Stimulated activated CD8-positive, alpha-beta memory T cell treated with anti-CD3 and anti-CD28 coated beads, Interleukin-15, amount 100 ng/mL, for 48 hours (primary cell): Measurements from ENCODE around the gene NOC4L.

Source experiments
- DNase-seq, 2 donors: peaks; one replicate each; pipeline ENCODE4 v3.0.0-alpha.2; 2020; ENCODE audit warnings: low read depth in 2 of 2

The NOC4L gene

DNA sequence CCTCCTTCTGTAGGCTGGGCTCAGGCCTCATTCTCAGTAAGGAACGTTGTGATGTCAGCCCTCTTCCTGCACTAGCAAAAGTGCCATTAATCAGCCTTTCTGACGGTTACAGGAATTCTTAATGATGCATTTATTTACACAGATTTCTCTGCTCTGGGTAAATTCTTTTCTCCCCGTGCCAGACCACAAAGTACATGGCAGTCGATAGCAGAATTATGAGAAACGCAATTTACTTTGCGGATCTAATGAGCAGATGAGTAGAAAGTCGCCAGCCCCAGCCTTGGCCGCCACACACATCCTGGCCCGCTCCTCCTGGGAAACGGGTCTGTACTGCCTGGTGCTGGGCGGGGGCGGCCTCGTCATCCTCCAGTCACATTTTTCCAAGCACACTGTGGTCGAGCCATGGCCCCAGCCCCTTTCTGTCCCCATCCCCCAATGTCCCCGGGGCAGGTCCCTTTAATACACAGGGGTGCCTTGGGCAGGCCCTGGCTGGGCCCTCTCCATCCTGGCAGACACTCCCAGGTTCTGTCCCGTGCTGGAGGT is 25.9 kb downstream of the NOC4L start:
- no peak for DNase-seq

DNA sequence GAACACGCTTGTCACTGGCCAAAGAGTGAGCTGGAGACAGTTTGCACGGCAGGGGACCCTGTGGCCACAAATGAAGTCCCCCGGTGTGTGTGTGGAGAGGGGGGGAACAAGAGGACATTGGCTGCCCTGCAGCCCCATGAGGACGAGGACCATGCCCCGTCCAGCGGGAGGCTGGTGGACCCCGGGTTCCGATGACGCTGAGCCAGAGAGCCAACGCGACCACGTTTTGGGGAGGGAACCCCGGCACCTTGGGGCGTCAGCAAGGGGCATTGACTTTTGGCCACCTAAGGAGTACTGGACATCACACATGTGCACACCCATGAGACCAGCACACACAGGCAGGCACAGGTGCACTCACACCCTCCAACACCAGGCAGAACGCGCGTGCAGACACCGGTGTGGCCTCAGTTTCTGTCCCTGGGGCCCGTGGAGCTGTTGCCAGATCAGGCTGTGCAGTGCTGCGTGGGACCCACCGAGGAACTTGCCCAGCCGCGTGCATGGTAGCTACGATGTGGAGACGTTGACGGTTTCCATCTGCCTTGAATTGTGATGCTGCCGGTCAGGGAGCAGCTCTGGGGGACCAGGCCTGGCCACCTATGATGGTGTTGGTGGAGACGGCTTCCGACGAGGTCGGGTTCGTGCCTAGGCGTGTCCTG is 26.5 kb downstream of the NOC4L start:
- DNase-seq, result no peak

DNA sequence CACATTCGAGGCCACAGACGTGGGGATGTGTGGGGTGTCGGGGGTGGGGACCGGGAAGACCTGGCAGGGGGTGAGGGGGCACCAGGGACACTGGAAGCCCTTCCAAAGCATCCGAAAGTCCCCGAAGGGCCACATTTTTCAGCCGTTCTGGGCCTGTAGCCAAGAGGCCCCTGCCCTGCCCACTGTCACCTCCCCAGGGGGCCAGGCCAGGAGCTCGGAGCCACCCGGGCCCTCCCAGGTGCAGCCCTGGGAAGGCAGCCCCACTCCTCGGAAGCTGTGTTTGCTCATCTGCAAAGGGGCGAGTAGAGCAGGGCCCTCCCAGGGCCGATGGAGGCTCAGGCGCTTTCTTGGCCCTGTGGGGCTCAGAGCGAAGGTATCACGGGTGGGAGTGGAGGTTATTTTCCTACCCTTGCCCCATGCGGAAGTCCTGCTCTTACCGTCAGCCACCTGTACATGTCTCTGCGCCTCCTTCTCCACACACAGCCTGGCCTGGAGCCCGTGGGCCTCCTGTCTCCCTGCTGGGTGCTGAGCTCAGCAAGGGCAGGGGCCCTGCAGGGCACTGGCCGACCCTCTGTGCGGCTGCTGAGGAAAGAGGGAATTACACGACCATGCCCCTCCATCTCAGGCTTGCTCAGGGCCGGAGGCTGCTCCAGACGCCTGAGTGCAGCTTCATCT is 27.2 kb downstream of the NOC4L start:
- DNase-seq, result no peak

DNA sequence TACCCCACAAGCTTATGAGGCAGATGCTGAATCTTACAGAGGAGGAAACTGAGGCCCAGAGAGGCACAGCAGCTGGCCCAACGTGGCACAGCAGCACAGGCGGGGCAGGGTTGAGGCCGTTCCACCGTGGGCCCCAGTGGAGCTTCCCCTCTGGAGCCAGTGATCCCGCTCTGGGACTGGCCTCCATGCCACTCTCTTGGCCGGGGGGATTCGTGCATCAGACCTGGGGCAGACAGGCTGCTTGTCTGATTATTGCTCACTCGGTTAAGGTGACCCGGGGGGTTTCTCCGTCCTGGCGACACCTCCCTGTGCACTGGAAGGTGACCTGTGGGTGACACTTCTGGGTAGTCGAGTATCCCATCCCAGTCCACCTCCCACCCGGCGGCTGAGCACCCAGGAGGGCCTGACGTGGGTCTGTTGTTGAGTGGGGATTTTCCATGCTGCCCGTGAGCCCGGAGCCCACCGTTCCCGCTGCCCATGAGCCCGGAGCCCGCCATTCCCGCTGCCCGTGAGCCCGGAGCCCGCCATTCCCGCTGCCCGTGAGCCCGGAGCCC is 27.8 kb downstream of the NOC4L start:
- no peak for DNase-seq

DNA sequence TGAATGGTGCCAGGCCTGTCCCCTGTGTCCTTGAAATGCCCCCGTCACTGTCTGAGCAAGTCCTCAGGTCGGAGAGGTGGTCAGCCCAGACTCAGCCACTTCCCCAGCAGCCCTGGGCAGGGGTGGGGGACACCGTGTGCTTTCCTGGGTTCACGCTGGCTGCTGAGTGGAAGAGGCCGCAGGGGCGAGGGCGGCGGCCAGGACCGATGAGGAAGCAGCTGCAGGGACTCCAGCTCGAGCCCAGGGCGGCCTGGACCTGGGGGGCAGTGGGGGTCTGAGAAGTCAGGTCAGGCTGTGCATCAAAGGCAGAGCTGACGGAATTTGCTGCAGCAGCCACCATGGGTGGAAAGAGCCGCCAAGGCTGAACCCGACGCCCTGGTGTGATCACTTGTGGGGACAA is 28.4 kb downstream of the NOC4L start:
- DNase-seq, result no peak

DNA sequence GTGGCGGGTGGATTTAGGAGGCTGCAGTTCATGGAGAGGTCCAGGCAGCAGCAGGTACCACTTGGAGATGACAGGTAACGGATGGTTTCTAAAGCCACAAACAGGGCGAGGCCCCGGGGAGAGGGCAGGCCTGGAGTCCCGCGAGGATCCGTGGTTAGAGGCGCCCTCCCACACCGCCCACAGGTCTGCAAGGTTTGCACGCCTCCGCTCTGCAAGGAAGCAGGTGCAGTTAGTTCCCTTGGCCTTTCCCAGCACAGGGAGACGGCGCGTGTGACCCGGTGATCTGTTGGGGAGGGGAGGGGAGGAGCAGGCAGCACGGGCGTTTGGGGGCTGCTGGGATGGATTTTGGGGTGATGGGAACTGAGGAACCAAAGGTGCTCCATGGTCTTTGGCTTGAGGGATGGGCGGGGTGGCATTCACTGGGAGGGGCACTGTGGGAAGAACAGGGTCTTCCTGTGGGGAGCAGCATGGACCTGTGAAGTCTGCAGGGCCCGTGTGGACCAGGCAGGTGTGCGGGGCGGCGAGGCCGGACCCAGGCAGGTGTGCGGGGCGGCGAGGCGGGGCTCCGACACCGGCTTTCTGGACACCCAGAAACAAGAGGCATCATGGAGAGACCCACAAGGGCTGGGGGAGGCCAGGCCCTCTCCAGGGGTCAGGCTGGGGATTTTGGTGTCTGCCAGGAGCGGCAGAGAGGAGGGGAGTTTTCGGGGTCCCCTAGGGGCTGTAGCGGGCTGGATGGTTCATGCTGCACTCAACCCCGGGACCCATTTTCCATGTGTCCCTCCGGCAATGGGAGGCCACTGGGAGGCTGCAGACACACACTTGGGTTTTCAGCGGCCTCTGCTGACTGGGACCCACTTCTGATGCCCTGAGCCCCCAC is 29.1 kb downstream of the NOC4L start:
- no peak for DNase-seq

DNA sequence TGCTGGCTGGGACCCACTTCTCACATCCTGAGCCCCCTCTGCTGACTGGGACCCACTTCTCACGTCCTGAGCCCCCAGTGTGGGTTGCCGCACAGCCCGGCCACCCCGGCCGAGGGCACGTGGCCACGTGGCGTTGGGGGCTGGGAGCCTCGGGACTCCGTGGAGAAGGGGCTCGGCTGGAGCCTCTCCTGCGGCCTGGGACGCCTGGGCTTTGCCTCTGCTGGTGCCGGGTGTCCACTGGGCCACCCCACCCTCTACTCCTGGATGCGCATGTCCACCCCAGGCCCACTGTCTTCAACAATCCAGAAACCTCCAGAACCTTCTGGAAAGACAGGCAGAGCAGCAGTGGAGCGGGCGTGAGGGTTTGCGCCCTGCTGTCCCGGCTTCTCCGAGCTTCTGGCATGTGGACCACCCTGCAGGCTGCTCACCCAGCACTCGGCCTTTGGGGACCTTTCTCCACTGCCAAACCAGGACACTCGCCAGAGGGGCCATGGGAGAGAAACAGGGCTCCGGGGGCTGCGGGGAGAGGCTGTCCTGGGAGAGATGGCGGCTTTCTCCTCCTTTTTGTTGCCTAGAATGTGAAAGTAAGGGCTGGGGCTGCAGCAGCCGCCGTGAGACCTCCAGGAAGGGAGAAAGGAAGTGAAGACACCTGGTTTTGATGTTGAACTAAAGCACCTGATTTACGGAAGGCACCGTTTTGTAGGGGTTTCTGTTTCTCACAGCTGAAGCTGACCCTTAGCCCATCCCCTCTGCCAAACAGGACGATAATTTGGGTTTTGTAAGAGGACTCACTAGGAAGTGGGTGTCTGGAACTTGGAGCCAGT is 30.0 kb downstream of the NOC4L start:
- no peak for DNase-seq

GRCh38 chr12:132174839-132175490 is 30.7 kb downstream of the NOC4L start:
- no peak for DNase-seq

DNA sequence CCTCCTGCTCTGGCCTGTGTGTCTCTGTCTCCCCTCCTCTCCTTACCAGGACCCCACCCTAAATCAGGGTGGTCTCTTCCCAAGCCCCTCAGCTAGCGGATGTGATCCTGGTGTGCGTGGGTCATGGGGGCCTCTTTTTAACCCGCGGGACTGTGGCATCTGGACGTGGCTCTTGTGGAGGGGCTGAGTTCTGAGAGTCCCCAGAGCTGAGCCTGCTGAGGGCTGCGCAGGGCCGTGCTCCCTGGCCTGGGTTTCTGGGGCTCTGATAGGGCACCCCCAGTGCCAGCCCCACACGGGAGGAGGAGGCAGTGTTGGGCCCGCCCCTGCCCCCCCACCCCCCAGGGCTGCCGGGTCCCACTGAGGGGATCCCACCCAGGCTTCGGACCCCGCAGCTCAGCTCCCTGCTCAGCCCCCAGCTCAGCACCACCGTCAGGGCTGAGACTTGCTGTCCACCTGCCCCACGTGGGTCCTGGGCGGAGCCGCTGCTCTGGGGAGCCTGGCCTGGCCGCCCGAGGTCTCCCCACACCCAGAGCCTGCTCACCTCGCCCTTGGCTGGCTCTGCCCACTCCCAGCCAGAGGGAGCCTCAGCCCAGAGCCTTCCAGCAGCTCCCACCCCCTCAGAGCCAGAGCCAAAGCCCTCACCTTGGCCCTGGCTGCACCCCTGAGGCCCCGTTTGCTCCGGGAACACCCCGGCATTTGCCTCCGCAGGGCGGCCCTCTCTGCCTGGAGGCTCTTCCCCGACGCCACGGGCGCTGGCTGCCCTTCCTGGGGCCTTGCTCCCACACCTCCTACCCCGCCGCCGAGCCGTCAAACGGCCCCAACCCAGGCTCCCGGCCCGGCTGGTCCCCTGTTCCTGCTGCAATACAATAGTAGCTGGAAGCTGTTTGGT is 31.5 kb downstream of the NOC4L start:
- DNase-seq, result no peak

DNA sequence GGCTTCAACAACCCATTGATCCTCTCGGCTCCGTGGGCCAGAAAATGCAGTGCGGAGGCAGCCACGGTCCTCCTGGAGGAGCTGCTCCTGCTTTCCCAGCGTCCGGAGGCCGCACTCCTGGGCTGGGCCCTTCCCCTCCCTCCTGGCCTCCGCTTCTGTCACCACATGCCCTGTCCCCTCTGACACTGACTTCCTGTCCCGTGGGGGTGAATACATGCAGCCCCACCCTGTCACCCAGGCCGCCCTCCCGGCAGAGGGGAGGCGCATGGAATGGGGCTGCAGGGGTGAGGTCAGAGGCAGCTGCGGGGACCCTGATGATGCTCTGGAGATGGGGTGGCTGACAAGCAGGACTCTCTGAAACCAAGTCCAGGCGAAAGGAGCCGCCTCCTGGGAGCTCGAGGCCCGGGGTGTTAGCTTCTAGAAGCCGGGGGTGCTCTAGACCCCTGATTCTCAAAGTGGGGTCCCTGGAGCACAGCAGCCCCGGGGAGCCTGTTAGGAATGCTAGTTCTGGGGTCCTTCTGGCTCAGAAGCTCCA is 32.2 kb downstream of the NOC4L start:
- no peak for DNase-seq

DNA sequence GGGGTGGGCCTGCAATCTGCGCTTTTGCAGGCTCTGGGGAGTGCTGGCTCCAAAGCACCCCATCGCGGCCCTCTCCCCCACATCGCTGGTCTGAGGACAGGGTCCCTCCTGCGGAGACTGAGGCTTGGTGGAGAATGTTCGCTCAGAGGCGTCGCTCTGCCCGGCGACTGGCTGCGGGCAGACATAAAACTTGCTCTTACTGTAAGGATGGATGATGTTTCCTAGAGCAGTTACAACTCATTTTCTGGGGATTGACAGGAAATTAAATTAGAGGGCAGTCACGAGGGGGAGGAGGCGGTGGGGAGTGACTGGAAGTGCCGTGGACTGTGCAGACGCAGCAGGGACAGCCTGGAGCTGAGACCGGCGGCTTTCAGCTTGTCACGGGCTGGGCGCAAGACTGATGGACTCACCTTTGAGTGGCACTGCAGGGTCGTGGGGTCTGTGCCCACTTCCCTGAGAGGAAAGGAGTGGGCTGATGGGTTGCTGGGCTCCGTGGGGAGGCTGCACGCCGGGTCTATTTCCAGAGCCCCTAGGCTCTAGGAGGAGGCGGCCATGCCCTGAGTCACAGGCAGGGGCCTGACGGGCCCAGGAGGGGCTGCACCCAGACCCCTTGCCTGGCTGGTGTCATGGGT is 32.8 kb downstream of the NOC4L start:
- no peak for DNase-seq

- no peak for DNase-seq
Measured at GRCh38 chr12:132178316-132178715, 34.1 kb downstream of the NOC4L start.

GRCh38 chr12:132178801-132179401 is 34.6 kb downstream of the NOC4L start:
- no peak for DNase-seq

DNA sequence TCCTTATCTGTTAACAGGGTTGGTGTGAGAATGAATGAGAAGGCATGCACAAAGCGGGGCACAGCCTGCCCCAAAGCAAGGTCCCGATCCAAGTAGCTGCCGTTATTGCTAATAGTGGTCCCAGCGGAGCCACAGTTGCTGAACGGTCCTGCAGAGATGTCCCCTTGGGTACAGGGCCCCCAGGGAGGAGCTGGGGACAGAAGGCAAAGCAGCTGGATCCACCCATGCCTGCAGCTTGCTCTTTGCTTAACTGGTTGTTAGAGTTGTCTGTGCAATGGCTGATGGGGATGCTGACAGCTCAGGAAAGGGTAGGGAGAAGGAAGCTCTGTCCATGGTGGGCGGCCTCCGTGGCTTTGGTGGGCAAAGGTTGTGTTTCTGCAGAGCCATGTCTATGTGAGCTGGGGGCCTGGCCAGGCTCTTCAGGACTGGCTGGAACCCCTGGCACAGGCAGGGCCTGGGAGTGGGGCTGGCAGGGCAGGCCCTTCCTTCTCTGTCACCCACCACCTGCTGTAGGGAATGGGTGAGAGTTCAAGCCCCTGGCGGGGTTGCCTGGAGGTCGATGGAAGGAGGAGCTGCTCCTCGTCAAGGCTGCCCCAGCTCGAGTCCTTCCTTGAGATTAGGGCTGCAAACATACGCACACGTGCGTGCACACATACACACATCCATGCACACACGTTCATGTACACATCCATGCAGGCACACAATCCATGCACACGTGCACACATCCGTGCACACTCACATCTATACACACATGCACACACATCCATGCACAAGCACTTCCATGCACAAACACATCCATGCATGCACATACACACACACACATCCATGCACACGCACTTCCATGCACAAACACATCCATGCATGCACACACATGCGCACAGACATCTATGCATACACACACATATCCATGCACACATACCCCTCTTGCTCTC is 35.4 kb downstream of the NOC4L start:
- DNase-seq, result no peak

- DNase-seq, result no peak
Measured at GRCh38 chr12:132180648-132181546, 36.6 kb downstream of the NOC4L start.

- no peak for DNase-seq
Measured at GRCh38 chr12:132181570-132182200, 37.4 kb downstream of the NOC4L start.
